Activated naive CD8-positive, alpha-beta T cell treated with anti-CD3 and anti-CD28 coated beads, Interleukin-2, amount 10 ng/mL, durations not matched to agents 7 days and 5 days (primary cell): ENCODE measurements around the gene S1PR2. TPM values are rescaled to one million over a fixed set of nuclear protein-coding genes. Genes with fewer than 3 reads are reported as not detected.
A peak's percentile ranks its signal among the peaks of the same experiment; 100 is the strongest.
"Not testable (repeated sequence)": the region's sequence is repeated elsewhere in the genome, so short reads cannot be mapped to it uniquely, and the experiment has no call there.

Experiments
- ATAC-seq: fragments of 150-1000 bp; cut with Tn5 transposase; one replicate; pipeline ENCODE4 v1.10.0; 2021; ENCODE audit warnings: low read depth, moderate library complexity
- POLR2A ChIA-PET: fragments of 350-600 bp; sonication (Branson Sonifier 250); formaldehyde crosslinking; loops from one replicate; lab custom pipeline; 2021; ENCODE audit warnings: antibody characterized with exemption; lab: Charles Lee
- DNase-seq: peaks from one replicate; pipeline ENCODE4 v3.0.0; 2021
- H3K27ac Mint-ChIP-seq: one replicate; pipeline ENCODE4 v1.8.0; 2022; ENCODE audit warnings: mild to moderate bottlenecking, mixed read lengths
- H3K27me3 Mint-ChIP-seq: one replicate; pipeline ENCODE4 v1.8.0; 2022; ENCODE audit warnings: mild to moderate bottlenecking, moderate library complexity, mixed read lengths
- H3K36me3 Mint-ChIP-seq: one replicate; pipeline ENCODE4 v1.8.0; 2021; ENCODE audit warnings: mild to moderate bottlenecking, mixed read lengths
- H3K4me1 Mint-ChIP-seq: one replicate; pipeline ENCODE4 v1.8.0; 2021; ENCODE audit warnings: mixed read lengths
- H3K4me3 Mint-ChIP-seq: one replicate; pipeline ENCODE4 v1.8.0; 2022; ENCODE audit warnings: mild to moderate bottlenecking, moderate library complexity, mixed read lengths
- H3K9me3 Mint-ChIP-seq: one replicate; pipeline ENCODE4 v1.8.0; 2021; ENCODE audit warnings: mixed read lengths
- total RNA-seq, 2 experiments: library from RNA; stranded (reverse); gene quantifications; one replicate each; pipeline ENCODE4 v1.2.3, GENCODE V29; 2021

The S1PR2 gene
- total RNA-seq, 2 experiments from 2014 or later: 6.4 to 7.1 TPM

DNA sequence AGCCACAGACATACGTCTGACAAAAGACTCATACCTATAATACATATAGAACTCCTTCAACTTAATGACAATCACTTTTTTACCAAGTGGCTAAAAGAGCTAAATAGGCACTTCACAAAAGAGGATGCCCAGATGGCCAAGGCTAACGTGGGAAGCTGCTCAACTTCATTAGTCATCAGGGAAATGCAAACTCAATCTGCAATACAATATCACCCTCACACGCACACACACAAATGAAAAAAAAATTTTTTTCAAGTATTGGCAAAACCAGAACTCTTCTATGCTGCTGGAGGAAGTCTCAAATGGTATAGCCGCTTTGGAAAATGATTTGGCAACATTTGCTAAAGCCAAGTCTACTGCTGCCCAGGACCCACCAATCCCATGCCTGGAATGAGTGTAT lies 21.8 kb downstream of the S1PR2 start:
- Mint-ChIP-seq H3K4me1 (peaks cover 5% of the 10 kb centered on the region), H3K9me3 (peaks cover 5% of the 10 kb centered on the region), H3K4me3 (no peak overlapping the region), H3K27ac (no peak overlapping the region), H3K27me3 (no peaks in the 10 kb centered on the region), H3K36me3 (peaks cover 2% of the 10 kb centered on the region)
- ATAC-seq (no peak), DNase-seq (no peak)
- POLR2A ChIA-PET: interaction anchor here (0.6 kb wide), 1 partner anchor 584 kb away, joined by 4 read pairs; no protein-coding TSS in a partner anchor

DNA sequence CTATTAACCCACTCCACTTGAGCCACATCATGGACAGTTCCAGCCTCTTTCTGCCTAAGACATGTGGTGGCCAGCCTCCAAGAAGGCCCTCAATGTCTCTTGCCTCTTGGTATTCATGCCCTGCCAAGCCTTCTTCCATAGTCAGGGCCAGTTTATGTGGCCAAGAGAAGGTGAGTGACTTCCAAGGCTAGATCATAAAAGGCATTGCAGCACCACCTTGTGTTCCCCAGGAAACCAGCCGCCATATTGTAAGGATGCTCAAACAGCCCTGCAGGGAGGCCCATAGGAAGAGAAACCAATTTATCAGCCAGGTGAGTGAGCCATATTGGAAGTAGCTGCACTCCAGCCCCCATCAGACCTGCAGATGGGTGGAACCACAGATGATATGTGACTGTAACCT lies 24.1 kb downstream of the S1PR2 start:
- no peak overlapping the region for H3K4me3 Mint-ChIP-seq
- H3K27ac Mint-ChIP-seq: no peak overlapping the region
- H3K27me3 Mint-ChIP-seq: no peaks in the 10 kb centered on the region
- peaks cover 5% of the 10 kb centered on the region for H3K4me1 Mint-ChIP-seq
- DNase-seq: no peak
- ATAC-seq: no peak
- POLR2A ChIA-PET: interaction anchor here (1.4 kb wide), 1 partner anchor 28 kb away, joined by 4 read pairs; no protein-coding TSS in a partner anchor
- H3K36me3 Mint-ChIP-seq: peaks cover 2% of the 10 kb centered on the region
- peaks cover 5% of the 10 kb centered on the region for H3K9me3 Mint-ChIP-seq

DNA sequence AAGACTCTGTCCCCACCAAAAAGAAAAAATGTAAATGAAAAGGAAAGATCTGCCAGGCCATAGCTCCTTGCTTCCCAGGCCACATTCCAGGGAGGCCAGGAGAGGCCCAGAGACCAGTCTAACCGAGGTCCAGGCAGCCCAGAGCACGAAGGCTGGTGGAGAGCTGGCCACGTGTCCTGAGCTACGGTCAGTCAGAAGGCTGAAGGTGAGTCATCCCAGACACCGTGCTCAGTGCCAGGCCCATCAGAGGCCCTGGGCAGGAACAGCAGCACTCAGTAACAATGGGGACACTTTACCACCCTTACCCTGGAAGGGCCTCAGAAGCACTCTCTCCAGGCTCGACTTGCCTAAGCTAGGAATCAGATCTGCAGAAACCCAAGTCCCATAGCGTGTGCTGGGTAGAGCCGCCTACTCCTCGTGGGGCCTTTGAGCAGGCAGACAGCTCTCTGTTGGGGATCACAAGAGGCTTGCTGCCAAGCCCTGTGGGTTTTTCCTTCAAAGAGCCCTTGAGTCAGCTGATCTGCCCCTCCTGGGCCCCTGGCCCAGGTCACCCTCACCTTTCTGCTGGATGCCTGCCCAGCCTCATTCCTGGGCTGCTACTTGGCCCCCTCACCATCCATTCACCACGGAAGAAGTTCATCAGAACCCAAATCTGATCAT lies 24.8 kb downstream of the S1PR2 start:
- Mint-ChIP-seq H3K27me3 (no peaks in the 10 kb centered on the region), H3K27ac (no peak overlapping the region), H3K9me3 (peaks cover 5% of the 10 kb centered on the region), H3K4me3 (no peak overlapping the region), H3K4me1 (peaks cover 5% of the 10 kb centered on the region), H3K36me3 (peaks cover 2% of the 10 kb centered on the region)
- POLR2A ChIA-PET: interaction anchor here (0.6 to 1.4 kb wide), 3 partner anchors 29 to 110 kb away, joined by 3 to 4 read pairs (median 4); no protein-coding TSS in a partner anchor
- no peak for ATAC-seq
- no peak for DNase-seq

DNA sequence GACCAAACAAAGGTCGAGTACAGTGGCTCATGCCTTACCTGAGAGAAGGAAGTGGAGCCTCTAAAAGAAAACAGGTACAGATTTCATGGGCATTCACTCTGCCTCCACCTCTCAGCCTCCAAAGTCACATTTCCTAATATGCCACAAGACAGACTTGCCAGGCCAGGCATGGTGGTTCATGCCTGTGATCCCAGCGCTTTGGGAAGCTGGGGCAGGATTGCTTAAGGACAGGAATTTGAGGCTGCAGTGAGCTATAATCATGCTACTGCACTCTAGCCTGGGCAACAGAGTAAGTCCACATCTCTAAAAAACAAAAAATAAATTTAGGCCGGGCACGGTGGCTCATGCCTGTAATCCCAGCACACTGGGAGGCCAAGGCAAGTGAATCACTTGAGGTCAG lies 25.5 kb downstream of the S1PR2 start:
- H3K4me1 Mint-ChIP-seq: peaks cover 5% of the 10 kb centered on the region
- peaks cover 2% of the 10 kb centered on the region for H3K36me3 Mint-ChIP-seq
- no peaks in the 10 kb centered on the region for H3K27me3 Mint-ChIP-seq
- no peak overlapping the region for H3K27ac Mint-ChIP-seq
- H3K9me3 Mint-ChIP-seq: peaks cover 5% of the 10 kb centered on the region
- no peak overlapping the region for H3K4me3 Mint-ChIP-seq
- DNase-seq: no peak
- ATAC-seq: no peak
- POLR2A ChIA-PET: interaction anchor here (0.6 to 1.2 kb wide), 2 partner anchors 31 to 109 kb away, joined by 3 to 4 read pairs; no protein-coding TSS in a partner anchor

DNA sequence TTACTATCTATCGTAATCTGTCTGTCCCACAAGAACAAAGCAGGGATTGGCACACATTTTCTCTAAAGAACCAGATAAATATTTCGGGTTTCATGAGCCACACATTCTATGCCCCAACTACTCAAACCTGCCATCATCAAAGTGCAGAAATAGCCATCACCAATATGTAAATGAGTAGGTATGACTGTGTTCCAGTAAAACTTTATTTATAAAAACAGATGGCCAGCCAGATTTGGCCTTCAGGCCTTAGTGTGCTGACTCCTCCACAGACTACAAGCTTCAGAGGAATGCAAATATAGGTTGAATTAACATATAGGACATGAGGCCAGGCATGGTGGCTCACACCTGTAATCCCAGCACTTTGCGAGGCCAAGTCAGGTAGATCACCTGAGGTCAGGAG lies 27.4 kb downstream of the S1PR2 start:
- peaks cover 2% of the 10 kb centered on the region for H3K36me3 Mint-ChIP-seq
- H3K4me1 Mint-ChIP-seq: peaks cover 13% of the 10 kb centered on the region
- H3K27ac Mint-ChIP-seq: no peak overlapping the region
- no peaks in the 10 kb centered on the region for H3K27me3 Mint-ChIP-seq
- DNase-seq: no peak
- POLR2A ChIA-PET: no interaction called here
- peaks cover 5% of the 10 kb centered on the region for H3K9me3 Mint-ChIP-seq
- no peak for ATAC-seq
- no peak overlapping the region for H3K4me3 Mint-ChIP-seq

DNA sequence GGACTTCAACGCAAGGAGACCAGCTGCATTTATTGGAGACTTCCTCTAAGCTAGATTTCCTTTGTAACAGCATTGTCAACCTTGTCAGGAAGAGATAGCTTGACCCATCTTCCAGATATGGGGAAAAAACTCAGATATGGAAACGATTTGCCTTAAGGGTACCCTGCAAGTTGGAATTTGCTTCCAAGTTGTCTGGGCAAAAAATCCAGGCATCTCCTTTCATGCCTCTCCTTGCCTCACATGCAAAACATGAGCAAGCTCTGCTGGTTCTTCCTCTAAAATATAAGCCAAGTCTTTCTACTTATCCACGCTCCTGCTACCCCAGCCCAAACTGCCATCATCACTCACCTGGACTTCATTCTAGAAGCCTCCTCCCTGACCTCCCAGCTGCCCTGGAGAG lies 30.0 kb downstream of the S1PR2 start:
- no peaks in the 10 kb centered on the region for H3K27me3 Mint-ChIP-seq
- no peak overlapping the region for H3K4me3 Mint-ChIP-seq
- no peaks in the 10 kb centered on the region for H3K9me3 Mint-ChIP-seq
- DNase-seq: no peak
- ATAC-seq: no peak
- POLR2A ChIA-PET: interaction anchor here (1.4 kb wide), 1 partner anchor 35 kb away, joined by 4 read pairs; no protein-coding TSS in a partner anchor
- H3K36me3 Mint-ChIP-seq: no peaks in the 10 kb centered on the region
- H3K27ac Mint-ChIP-seq: no peak overlapping the region
- peaks cover 10% of the 10 kb centered on the region for H3K4me1 Mint-ChIP-seq

DNA sequence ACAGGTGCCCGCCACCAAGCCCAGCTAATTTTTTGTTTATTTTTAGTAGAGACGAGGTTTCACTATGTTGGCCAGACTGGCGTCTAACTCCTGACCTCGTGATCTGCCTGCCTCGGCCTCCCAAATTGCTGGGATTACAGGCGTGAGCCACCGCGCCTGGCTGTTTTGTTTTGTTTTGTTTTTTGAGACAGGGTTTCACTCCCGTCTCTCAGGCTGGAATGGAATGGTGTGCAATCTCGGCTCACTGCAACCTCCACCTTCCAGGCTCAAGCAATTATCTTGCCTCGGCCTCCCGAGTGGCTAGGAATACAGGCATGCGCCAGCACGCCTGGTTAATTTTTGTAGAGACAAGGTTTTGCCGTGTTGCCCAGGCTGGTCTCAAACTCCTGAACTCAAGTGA lies 31.0 kb downstream of the S1PR2 start:
- not testable (repeated sequence) for ATAC-seq, H3K36me3 Mint-ChIP-seq, DNase-seq, H3K9me3 Mint-ChIP-seq, H3K27ac Mint-ChIP-seq, H3K27me3 Mint-ChIP-seq, H3K4me3 Mint-ChIP-seq
- POLR2A ChIA-PET: interaction anchor here (1.0 kb wide), 1 partner anchor 94 kb away, joined by 6 read pairs; the partner anchor contains the start of gene PPAN
- peaks cover 15% of the 10 kb centered on the region for H3K4me1 Mint-ChIP-seq

DNA sequence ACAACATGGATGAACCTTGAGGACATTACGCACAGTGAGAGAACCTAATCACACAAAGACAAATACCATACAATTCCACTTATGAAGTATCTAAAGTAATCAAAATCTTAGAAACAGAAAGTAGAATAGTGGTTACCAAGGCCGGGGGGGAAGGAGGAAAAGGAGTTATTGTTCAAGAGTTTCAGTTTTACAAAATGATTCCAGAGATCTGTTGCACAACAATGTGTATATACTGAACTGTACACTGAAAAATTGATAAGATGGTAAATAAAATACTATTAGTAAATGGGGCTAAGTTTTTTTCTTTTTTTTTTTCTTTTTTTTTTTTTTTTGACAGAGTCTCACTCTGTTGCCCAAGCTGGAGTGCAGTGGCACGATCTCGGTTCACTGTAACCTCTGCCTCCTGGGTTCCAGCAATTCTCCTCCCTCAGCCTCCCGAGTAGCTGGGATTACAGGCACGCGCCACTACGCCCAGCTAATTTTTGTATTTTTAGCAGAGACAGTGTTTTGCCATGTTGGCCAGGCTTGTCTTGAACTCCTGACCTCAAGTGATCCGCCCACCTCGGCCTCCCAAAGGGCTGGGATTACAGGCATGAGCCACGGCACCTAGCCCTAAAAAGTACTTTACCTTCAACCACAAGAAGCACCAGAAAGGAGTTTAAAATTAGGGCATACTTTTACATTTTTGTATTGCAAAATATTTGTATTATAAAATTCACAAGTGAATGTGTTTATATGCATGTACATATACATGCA lies 32.1 kb downstream of the S1PR2 start:
- not testable (repeated sequence) for ATAC-seq, H3K27me3 Mint-ChIP-seq, H3K36me3 Mint-ChIP-seq, DNase-seq, H3K9me3 Mint-ChIP-seq
- peak overlapping the region; percentile 76 for H3K27ac Mint-ChIP-seq
- peaks cover 15% of the 10 kb centered on the region for H3K4me1 Mint-ChIP-seq
- peak overlapping the region; percentile 74 for H3K4me3 Mint-ChIP-seq
- POLR2A ChIA-PET: interaction anchor here (0.6 to 1.0 kb wide), 4 partner anchors 15 to 134 kb away, joined by 3 to 6 read pairs (median 3); partner anchors contain the start of genes PPAN and RAVER1

DNA sequence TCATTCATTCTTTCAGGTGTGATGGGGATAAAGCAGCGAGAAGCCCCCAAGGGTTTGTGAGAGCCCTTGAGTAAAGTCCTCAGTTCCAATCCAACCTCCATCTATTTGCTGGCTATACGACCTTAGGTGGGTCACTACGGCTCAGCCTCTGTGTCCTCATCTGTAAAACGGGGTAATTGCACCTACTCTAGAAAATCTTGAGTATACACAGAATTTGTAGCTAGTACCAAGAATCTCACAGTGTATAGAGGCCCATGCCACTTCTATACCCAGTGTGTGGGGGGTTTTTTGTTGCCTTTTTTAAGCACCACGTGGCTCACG lies 36.0 kb downstream of the S1PR2 start:
- ATAC-seq (peak; percentile 28), DNase-seq (no peak)
- Mint-ChIP-seq H3K27me3 (no peaks in the 10 kb centered on the region), H3K36me3 (peaks cover 10% of the 10 kb centered on the region), H3K27ac (peak overlapping the region; percentile 94), H3K4me1 (peaks cover 28% of the 10 kb centered on the region), H3K4me3 (peak overlapping the region; percentile 95), H3K9me3 (no peaks in the 10 kb centered on the region)
- POLR2A ChIA-PET: interaction anchor here (0.6 to 2.3 kb wide), 10 partner anchors 17 to 309 kb away, joined by 3 to 11 read pairs (median 5); partner anchors contain the start of genes MRPL4 and P2RY11

DNA sequence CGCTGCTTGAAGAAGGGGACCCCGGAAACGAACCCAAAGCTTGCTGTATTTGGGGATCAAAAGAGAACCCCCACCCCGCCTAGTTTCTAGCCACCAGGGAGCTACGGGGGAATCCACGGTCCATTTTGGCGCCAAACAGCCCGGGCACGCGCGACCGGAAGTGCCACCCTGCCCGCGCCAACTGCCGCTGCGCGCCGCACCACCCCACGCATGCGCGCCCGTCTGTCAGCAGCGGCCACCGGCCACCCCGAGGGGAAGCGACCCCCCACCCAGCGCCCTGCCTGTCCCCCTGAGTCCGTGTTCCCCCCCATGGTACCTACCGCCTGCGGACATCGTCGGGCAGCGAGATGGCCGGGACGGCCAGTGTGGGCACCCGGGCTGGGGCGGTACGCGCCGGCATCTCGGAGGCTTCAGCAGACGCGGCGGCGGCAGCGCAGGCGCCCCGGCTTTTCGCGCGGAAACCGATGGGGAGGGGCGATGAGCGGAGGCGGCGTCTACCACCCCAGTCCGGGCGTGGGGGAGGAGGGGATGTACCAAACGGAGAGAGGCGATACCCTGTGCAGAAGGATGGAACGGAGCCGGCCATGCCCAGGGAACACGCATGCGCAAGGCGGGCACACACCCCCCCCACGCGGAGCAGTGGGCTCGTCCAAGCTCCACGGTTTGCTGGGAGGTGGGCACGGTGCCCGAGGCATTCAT lies 36.5 kb downstream of the S1PR2 start, which contains the start of gene DNMT1:
Gene DNMT1, minus strand, starts transcription at position 454 of the 699 bp plus-strand sequence. Its CDS starts 54 bp downstream, at position 400.
- DNase-seq (peak; percentile 97), ATAC-seq (peak; percentile 97)
- peak within 1 kb of the TSS; percentile 95 for H3K4me3 Mint-ChIP-seq
- H3K27ac Mint-ChIP-seq: peak within 1 kb of the TSS; percentile 94
- peaks cover 15% of the 10 kb centered on the region for H3K36me3 Mint-ChIP-seq
- POLR2A ChIA-PET: interaction anchor here (0.6 to 2.3 kb wide), 15 partner anchors 16 to 309 kb away, joined by 3 to 11 read pairs (median 4); partner anchors contain the start of genes MRPL4, P2RY11, PPAN and S1PR2
- peaks cover 32% of the 10 kb centered on the region for H3K4me1 Mint-ChIP-seq
- no peaks in the 10 kb centered on the region for H3K27me3 Mint-ChIP-seq
- H3K9me3 Mint-ChIP-seq: no peaks in the 10 kb centered on the region

DNA sequence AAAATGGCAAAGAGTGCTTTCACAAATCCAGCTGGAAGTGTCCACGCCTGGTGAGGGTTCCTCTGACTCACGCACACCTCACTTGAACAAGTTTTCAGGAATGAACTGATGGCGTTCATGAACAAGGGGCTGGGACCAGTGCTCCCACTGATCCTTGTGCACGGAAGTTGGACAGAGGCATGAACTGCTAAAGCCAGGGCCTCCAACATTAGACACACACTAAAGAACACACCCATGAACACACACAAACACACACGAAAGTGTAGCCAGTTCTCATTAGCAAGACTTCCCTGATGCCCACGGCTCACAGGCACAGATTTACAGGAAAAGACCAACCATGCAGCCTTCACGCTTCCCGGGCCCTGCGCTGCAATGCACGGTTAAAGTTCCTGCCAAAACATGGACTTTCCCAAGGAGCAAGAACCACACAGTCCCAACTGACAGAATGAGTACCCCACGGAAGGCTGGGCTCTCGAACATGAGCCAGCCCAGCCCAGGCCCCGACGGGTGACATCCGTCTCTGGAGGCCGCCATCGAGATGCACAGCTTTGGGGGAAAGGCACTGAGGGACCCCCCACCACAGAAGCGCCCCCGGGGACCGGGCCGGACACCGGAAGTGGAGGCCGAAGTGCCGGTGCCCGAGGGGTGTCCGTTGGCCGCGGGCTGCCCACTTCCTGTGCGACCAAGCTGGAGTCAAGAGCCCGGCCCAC lies 37.2 kb downstream of the S1PR2 start:
- peak overlapping the region; percentile 94 for H3K27ac Mint-ChIP-seq
- POLR2A ChIA-PET: interaction anchor here (0.6 to 2.3 kb wide), 13 partner anchors 9 to 189 kb away, joined by 3 to 11 read pairs (median 5); partner anchors contain the start of genes MRPL4, P2RY11, PPAN and S1PR2
- H3K27me3 Mint-ChIP-seq: no peaks in the 10 kb centered on the region
- DNase-seq (no peak), ATAC-seq (no peak)
- H3K36me3 Mint-ChIP-seq: peaks cover 17% of the 10 kb centered on the region
- peak overlapping the region; percentile 95 for H3K4me3 Mint-ChIP-seq
- no peaks in the 10 kb centered on the region for H3K9me3 Mint-ChIP-seq
- H3K4me1 Mint-ChIP-seq: peaks cover 29% of the 10 kb centered on the region

DNA sequence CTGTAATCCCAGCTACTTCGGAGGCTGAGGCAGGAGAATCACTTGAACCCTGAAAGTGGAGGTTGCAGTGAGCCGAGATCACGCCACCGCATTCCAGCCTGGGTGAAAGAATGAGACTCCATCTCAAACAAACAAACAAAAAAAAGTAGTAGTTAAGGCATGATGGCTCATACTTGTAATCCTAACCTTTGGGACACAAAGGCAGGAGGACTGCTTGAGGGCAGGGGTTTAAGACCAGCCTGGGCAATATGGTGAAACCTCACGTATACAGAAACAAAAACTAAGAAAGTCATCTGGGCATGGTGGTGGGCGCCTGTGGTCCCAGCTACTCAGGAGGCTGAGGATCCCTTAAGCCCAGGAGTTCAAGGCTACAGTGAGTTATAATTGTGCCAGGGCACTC lies 38.2 kb downstream of the S1PR2 start:
- DNase-seq (no peak), ATAC-seq (no peak)
- Mint-ChIP-seq H3K9me3 (no peaks in the 10 kb centered on the region), H3K4me1 (peaks cover 30% of the 10 kb centered on the region), H3K27me3 (no peaks in the 10 kb centered on the region), H3K36me3 (peaks cover 20% of the 10 kb centered on the region), H3K4me3 (peak overlapping the region; percentile 95), H3K27ac (peak overlapping the region; percentile 38)
- POLR2A ChIA-PET: interaction anchor here (1.0 to 2.3 kb wide), 2 partner anchors 8 to 58 kb away, joined by 3 to 11 read pairs; partner anchors contain the start of gene MRPL4
